Kidney (tissue), 14 donors: Measurements from ENCODE around the gene ABRAXAS1. TPM values are rescaled to one million over a fixed set of nuclear protein-coding genes. Genes with fewer than 3 reads are reported as not detected.

Source experiments
- DNase-seq, 5 donors: peaks; one replicate each; pipeline ENCODE4 v3.0.0-alpha.2; 2013 to 2020
- FAIRE-seq: peaks from 2 replicates; lab custom pipeline; 2012; peaks lifted over from hg19 to GRCh38; lab: Jason Lieb, UNC
- H3K27ac ChIP-seq, 2 donors: one replicate each; pipeline ENCODE4 v1.7.0; 2013; ENCODE audit warnings: low read depth in 2 of 2, low read length in 2 of 2, inconsistent platforms in 1 of 2
- H3K27me3 ChIP-seq: one replicate; pipeline ENCODE4 v1.7.1; 2013; ENCODE audit warnings: low read length, inconsistent platforms; ENCODE audit not compliant: control insufficient read depth, insufficient read depth
- H3K36me3 ChIP-seq, 3 donors: one replicate each; pipeline versions ENCODE4 v1.7.0 to v1.7.1; 2013; ENCODE audit warnings: low read length in 3 of 3, control low read depth in 1 of 3, inconsistent platforms in 1 of 3; ENCODE audit not compliant: insufficient read depth in 3 of 3, control insufficient read depth in 2 of 3
- H3K4me1 ChIP-seq, 3 donors: one replicate each; pipeline versions ENCODE4 v1.7.0 to v1.7.1; 2013; ENCODE audit warnings: low read length in 3 of 3, inconsistent platforms in 1 of 3, low read depth in 1 of 3; ENCODE audit not compliant: control insufficient read depth in 2 of 3, insufficient read depth in 2 of 3
- H3K4me3 ChIP-seq, 3 donors: one replicate each; pipeline versions ENCODE4 v1.7.0 to v1.8.1; 2013; ENCODE audit warnings: low read length in 3 of 3, control low read depth in 1 of 3, inconsistent platforms in 1 of 3
- H3K9ac ChIP-seq, 3 donors: one replicate each; pipeline versions ENCODE4 v1.7.0 to v1.7.1; 2013; ENCODE audit warnings: low read length in 3 of 3, control low read depth in 1 of 3, inconsistent platforms in 1 of 3
- H3K9me3 ChIP-seq, 3 donors: one replicate each; pipeline versions ENCODE4 v1.7.0 to v1.7.1; 2013; ENCODE audit warnings: low read length in 3 of 3, control low read depth in 1 of 3, inconsistent platforms in 1 of 3; ENCODE audit not compliant: control insufficient read depth in 2 of 3, insufficient read depth in 1 of 3
- intact Hi-C: fragments of 100-400 bp; cut with DNase I; formaldehyde crosslinking; loops from one replicate; pipeline ENCODE4 v1.11.1; 2022
- polyA plus RNA-seq: library from polyadenylated mRNA; stranded (reverse); fragments of 350-450 nt; fragmentation: Illumina TruSeq; extraction: RNeasy Lipid Tissue Mini Kit (QIAGEN cat#74804); gene quantifications from one replicate; pipeline ENCODE4 v1.2.3, GENCODE V29; 2014; ENCODE audit warnings: low read depth, low replicate concordance; ENCODE audit not compliant: insufficient read depth
- total RNA-seq: library from RNA; stranded (reverse); fragmentation: NEBNext Ultra II Directional; extraction: Animal tissue kit (Norgen Biotek cat#: 25700); gene quantifications from one replicate; pipeline ENCODE4 v1.2.1, GENCODE V29; 2021
- TF ChIP-seq, protein P1 (sequence below): IDR thresholded peaks from 3 replicates; pipeline ENCODE4 v1.5.1; 2012; ENCODE audit warnings: mild to moderate bottlenecking, moderate library complexity, borderline replicate concordance; ENCODE audit not compliant: insufficient read depth; ENCODE audit errors: extremely low read depth
- donor health status: control.
- donor health status: control.
- donor health status: control.
- donor health status: control.
- donor health status: control.
- donor health status: DM: yes; HTN: yes; CAD: no.
- donor health status: Normal renal cell carcinoma (clear cell type).

Gene ABRAXAS1
- total and polyA plus RNA-seq, 2 donors from 2014 or later = 8.2 to 14.8 TPM

DNA sequence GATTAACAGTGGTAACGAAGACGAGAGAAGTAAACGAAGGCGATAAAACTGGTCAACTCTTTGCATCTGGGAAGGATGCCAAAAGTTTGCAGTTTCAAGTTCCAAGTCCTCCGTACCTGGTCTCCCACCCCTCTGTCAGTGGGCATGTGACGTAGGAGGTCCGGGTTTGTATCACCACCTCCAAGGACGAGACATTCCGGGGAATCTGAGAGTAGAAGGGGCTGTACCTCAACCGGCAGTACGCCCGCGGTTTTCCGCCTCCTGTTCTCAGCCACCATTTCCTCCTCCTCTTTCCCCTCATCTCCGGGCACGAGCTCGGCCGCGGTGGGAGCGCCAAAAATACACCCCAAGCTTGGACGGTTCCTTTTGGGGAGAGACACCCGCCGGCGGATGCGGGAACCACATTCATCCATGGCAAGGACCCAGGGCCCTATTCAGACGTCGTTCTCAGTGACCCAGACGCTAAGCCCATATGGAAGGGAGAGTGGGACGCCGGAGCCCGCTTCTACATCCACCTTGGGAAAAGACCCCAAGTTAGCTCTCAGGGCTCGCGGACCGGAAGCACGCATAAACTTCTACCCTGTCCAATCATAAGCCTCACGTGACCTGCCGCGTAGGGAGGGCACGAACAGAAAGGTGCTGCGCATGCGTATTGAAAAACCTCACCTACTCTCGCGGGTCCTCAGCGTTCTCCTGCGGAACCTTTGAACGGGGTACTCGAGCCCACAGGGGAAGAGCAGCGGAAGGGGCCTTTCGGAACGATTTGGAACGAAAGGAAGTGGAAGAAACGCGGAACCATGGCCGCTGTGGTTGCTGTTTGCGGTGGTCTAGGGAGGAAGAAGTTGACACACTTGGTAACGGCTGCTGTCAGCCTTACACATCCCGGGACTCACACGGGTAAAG is 29.4 kb downstream of the ABRAXAS1 start, which contains the start of the genes HELQ and MRPS18C:
TSS of gene HELQ (minus strand) at position 543 of the 903 bp plus-strand sequence. CDS start at position 413, 130 bp downstream.
TSS of gene MRPS18C (plus strand) at position 778 of the 903 bp plus-strand sequence. CDS start at position 798, 20 bp downstream.
- Histone ChIP-seq H3K27me3 (no peaks in the 10 kb centered on the region), H3K9me3 (no peaks in the 10 kb centered on the region), H3K4me3 (peak within 1 kb of the TSS; percentile 91 to 100 (median 98)), H3K36me3 (peaks cover 0 to 8% (median 5%) of the 10 kb centered on the region in 3 donors), H3K9ac (peak within 1 kb of the TSS; percentile 96 to 100 (median 98)), H3K4me1 (peaks cover 0 to 7% (median 0%) of the 10 kb centered on the region in 3 donors), H3K27ac (peak within 1 kb of the TSS; percentile 96)
- intact Hi-C loops = no loop called here
- FAIRE-seq = no peak
- TF ChIP-seq, protein P1, sequence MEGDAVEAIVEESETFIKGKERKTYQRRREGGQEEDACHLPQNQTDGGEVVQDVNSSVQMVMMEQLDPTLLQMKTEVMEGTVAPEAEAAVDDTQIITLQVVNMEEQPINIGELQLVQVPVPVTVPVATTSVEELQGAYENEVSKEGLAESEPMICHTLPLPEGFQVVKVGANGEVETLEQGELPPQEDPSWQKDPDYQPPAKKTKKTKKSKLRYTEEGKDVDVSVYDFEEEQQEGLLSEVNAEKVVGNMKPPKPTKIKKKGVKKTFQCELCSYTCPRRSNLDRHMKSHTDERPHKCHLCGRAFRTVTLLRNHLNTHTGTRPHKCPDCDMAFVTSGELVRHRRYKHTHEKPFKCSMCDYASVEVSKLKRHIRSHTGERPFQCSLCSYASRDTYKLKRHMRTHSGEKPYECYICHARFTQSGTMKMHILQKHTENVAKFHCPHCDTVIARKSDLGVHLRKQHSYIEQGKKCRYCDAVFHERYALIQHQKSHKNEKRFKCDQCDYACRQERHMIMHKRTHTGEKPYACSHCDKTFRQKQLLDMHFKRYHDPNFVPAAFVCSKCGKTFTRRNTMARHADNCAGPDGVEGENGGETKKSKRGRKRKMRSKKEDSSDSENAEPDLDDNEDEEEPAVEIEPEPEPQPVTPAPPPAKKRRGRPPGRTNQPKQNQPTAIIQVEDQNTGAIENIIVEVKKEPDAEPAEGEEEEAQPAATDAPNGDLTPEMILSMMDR = no peak
- peak; percentile 98 to 100 (median 98) for DNase-seq

- Histone ChIP-seq H3K36me3 (peaks cover 0 to 6% (median 5%) of the 10 kb centered on the region in 3 donors), H3K27me3 (no peaks in the 10 kb centered on the region), H3K27ac (peak overlapping the region; percentile 42 to 96), H3K9me3 (no peaks in the 10 kb centered on the region), H3K4me3 (peak overlapping the region; percentile 91 to 100 (median 98)), H3K4me1 (peaks cover 0 to 7% (median 0%) of the 10 kb centered on the region in 3 donors), H3K9ac (peak overlapping the region; percentile 72 to 100 (median 96))
- TF ChIP-seq, protein P1 = no peak
- DNase-seq = peak in 2 of 5 donors; percentile 24 to 28
- no peak for FAIRE-seq
- intact Hi-C loops = no loop called here
Measured at GRCh38 chr4:83454686-83455085, 30.2 kb downstream of the ABRAXAS1 start.

- intact Hi-C loops = no loop called here
Measured at GRCh38 chr4:83449009-83449408, 35.9 kb downstream of the ABRAXAS1 start.

More at GRCh38 chr4:83449009-83449408, 35.9 kb downstream of the ABRAXAS1 start:
- Histone ChIP-seq H3K27me3 (no peaks in the 10 kb centered on the region), H3K27ac (no peak overlapping the region), H3K36me3 (peaks cover 0 to 12% (median 0%) of the 10 kb centered on the region in 3 donors), H3K9ac (no peak overlapping the region), H3K4me3 (no peak overlapping the region), H3K9me3 (no peaks in the 10 kb centered on the region), H3K4me1 (peaks cover 0 to 2% (median 0%) of the 10 kb centered on the region in 3 donors)
- no peak for FAIRE-seq
- TF ChIP-seq, protein P1 = no peak
- no peak for DNase-seq
